Cortex of kidney (tissue), 1 donor: ENCODE results near the gene CD300A.
"Not testable (repeated sequence)": the region's sequence is repeated elsewhere in the genome, so short reads cannot be mapped to it uniquely, and the experiment has no call there.

Experiments
- DNase-seq: peaks from one replicate; lab custom pipeline; 2025; lab: John Stamatoyannopoulos, UW

CD300A gene

GRCh38 chr17:74518413-74518981 is 52.1 kb downstream of the CD300A start:
- not testable (repeated sequence) for DNase-seq

GRCh38 chr17:74520016-74520434 is 53.6 kb downstream of the CD300A start:
- DNase-seq, result no peak

- DNase-seq, result no peak
Measured at GRCh38 chr17:74520790-74521480, 54.5 kb downstream of the CD300A start.

- no peak for DNase-seq
Measured at GRCh38 chr17:74521701-74522201, 55.3 kb downstream of the CD300A start.

- DNase-seq, result no peak
Measured at GRCh38 chr17:74522381-74523105, 56.1 kb downstream of the CD300A start.

GRCh38 chr17:74523308-74523707 is 56.9 kb downstream of the CD300A start:
- no peak for DNase-seq

GRCh38 chr17:74524653-74525464 is 58.4 kb downstream of the CD300A start:
- no peak for DNase-seq

- DNase-seq, result no peak
Measured at GRCh38 chr17:74525465-74525725, 59.0 kb downstream of the CD300A start.

GRCh38 chr17:74525781-74526288 is 59.4 kb downstream of the CD300A start:
- no peak for DNase-seq

- DNase-seq, result no peak
Measured at GRCh38 chr17:74526681-74527080, 60.2 kb downstream of the CD300A start.

GRCh38 chr17:74527081-74527480 is 60.6 kb downstream of the CD300A start:
- DNase-seq, result no peak

- no peak for DNase-seq
Measured at GRCh38 chr17:74527756-74528155, 61.3 kb downstream of the CD300A start.

GRCh38 chr17:74528491-74529199 is 62.2 kb downstream of the CD300A start:
- no peak for DNase-seq

GRCh38 chr17:74529243-74529642 is 62.8 kb downstream of the CD300A start:
- no peak for DNase-seq

GRCh38 chr17:74530831-74531150 is 64.4 kb downstream of the CD300A start:
- DNase-seq, result no peak

- DNase-seq, result no peak
Measured at GRCh38 chr17:74531231-74531761, 64.9 kb downstream of the CD300A start, which contains the start of gene CD300LB. TSS of gene CD300LB (minus strand) at chr17:74531475. CDS start at chr17:74531350, 125 bp downstream.

- no peak for DNase-seq
Measured at GRCh38 chr17:74532115-74532514, 65.7 kb downstream of the CD300A start.
